GM12892 (cell line): ENCODE results near the gene FOXB2.

ENCODE experiments used
- POLR2A ChIP-seq: IDR thresholded peaks from 2 replicates; pipeline ENCODE4 v1.6.1; 2011; ENCODE audit warnings: low read depth, low read length, control low read depth
- TAF1 ChIP-seq: IDR thresholded peaks from 2 replicates; pipeline ENCODE4 v1.6.1; 2011; ENCODE audit warnings: low read depth, mild to moderate bottlenecking, control low read depth, low read length, borderline replicate concordance

- no peak for TF ChIP-seq TAF1
- no peak for TF ChIP-seq POLR2A
Observed at GRCh38 chr9:76999261-76999660, 20.2 kb upstream of the FOXB2 start.
